Caki2 (cell line): ENCODE data around the gene GET4. TPM values are rescaled to one million over a fixed set of nuclear protein-coding genes. Genes with fewer than 3 reads are reported as not detected.

Experiments used
- total RNA-seq: library from RNA; depleted of rRNA; stranded (reverse); fragments of >200 nt; shearing (Covaris generic); gene quantifications from 2 replicates; pipeline ENCODE4 v1.2.3, GENCODE V29; 2014; ENCODE audit warnings: low replicate concordance; rRNA removed

The GET4 gene
- total RNA-seq, 1 experiment from 2014 or later, result 117 TPM

Other genes with a start within 250 kb of the GET4 start
- 53.8 and 77.4 TPM in 2 replicates for gene DNAAF5, start 149.9 kb upstream of the GET4 start, total RNA-seq
- gene PRKAR1B, start 149.3 kb upstream of the GET4 start, total RNA-seq, result 35.3 and 68.0 TPM in 2 replicates
- 111 and 198 TPM in 2 replicates for gene SUN1, start 44.1 kb upstream of the GET4 start, total RNA-seq
- 8.3 TPM in 1 of 2 replicates, not detected in the other for gene ADAP1, start 78.1 kb downstream of the GET4 start, total RNA-seq
- 7.6 and 10.1 TPM in 2 replicates for gene COX19, start 99.0 kb downstream of the GET4 start, total RNA-seq
- not detected in 2 replicates for gene CYP2W1, start 106.6 kb downstream of the GET4 start, total RNA-seq
- gene GPR146, start 168.0 kb downstream of the GET4 start, total RNA-seq, result 12.2 and 22.2 TPM in 2 replicates
- gene GPER1, start 211.6 kb downstream of the GET4 start, total RNA-seq, result 2.5 and 7.7 TPM in 2 replicates